Measurements from ENCODE around the gene ATG2A. TPM values are rescaled to one million over a fixed set of nuclear protein-coding genes. Genes with fewer than 3 reads are reported as not detected.

Gene ATG2A
- total RNA-seq, 1 experiment from 2014 or later: 28.8 TPM

DNA sequence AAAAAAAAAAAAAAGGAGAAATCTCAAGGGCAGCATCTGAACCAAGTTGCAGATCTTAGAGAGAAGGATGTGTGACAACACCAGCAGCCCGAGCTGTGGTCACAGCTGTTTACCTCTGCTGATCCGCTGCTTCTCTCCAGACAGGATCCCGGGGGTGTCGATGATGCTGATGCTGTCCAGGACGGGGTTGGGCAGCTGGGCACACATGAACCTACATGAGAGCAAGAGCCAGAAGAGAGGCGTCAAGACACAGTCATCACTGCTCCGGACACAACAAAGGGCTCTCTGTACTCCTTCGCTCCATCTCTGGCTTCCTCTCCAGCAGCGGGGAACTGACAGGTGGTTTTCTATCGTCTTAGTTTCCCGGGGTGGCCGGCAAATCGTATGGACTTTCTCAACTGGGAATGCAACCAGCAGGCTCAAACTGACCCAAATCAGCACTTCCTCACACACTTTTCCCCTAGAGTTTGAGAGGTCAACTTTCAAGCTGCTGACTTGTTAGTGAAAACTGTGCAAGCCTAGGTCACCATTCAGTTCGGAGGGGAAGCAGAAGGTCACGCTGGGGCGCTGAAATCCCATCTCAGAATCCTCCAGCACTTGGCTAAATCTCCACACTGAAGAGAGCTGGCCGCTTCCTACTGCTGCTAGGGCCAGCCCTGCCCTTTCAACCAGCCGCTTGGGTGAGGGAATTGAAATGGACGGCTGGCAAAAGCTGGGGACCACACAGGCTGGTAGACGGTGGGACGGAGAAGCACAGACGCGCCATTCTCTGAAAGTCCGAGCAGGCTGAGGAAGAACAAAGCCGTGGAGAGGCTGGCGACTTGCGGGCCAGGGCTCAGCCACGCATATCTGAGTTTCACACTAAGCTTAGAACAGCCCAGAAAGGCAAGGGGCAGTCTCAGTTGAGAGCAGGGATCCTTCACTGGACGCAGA, 42.4 kb downstream of the ATG2A start:
- TF ChIP-seq SIN3A (IDR thresholded peaks at IDR 0.05; ENCODE audit: borderline replicate concordance, insufficient read depth, low read depth, low read length) (no peak), POLR2AphosphoS5 (IDR thresholded peaks at IDR 0.05; ENCODE audit: low read depth, low read length) (no peak), TCF7L2 (IDR thresholded peaks at IDR 0.05; ENCODE audit: low read depth, low read length) (no peak)
- TF ChIP-seq, protein P1, sequence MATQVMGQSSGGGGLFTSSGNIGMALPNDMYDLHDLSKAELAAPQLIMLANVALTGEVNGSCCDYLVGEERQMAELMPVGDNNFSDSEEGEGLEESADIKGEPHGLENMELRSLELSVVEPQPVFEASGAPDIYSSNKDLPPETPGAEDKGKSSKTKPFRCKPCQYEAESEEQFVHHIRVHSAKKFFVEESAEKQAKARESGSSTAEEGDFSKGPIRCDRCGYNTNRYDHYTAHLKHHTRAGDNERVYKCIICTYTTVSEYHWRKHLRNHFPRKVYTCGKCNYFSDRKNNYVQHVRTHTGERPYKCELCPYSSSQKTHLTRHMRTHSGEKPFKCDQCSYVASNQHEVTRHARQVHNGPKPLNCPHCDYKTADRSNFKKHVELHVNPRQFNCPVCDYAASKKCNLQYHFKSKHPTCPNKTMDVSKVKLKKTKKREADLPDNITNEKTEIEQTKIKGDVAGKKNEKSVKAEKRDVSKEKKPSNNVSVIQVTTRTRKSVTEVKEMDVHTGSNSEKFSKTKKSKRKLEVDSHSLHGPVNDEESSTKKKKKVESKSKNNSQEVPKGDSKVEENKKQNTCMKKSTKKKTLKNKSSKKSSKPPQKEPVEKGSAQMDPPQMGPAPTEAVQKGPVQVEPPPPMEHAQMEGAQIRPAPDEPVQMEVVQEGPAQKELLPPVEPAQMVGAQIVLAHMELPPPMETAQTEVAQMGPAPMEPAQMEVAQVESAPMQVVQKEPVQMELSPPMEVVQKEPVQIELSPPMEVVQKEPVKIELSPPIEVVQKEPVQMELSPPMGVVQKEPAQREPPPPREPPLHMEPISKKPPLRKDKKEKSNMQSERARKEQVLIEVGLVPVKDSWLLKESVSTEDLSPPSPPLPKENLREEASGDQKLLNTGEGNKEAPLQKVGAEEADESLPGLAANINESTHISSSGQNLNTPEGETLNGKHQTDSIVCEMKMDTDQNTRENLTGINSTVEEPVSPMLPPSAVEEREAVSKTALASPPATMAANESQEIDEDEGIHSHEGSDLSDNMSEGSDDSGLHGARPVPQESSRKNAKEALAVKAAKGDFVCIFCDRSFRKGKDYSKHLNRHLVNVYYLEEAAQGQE (IDR thresholded peaks at IDR 0.05; ENCODE audit: insufficient read depth in 1 of 2, low read depth in 2 of 2, low read length in 1 of 2): no peak
- TF ChIP-seq, protein P2, sequence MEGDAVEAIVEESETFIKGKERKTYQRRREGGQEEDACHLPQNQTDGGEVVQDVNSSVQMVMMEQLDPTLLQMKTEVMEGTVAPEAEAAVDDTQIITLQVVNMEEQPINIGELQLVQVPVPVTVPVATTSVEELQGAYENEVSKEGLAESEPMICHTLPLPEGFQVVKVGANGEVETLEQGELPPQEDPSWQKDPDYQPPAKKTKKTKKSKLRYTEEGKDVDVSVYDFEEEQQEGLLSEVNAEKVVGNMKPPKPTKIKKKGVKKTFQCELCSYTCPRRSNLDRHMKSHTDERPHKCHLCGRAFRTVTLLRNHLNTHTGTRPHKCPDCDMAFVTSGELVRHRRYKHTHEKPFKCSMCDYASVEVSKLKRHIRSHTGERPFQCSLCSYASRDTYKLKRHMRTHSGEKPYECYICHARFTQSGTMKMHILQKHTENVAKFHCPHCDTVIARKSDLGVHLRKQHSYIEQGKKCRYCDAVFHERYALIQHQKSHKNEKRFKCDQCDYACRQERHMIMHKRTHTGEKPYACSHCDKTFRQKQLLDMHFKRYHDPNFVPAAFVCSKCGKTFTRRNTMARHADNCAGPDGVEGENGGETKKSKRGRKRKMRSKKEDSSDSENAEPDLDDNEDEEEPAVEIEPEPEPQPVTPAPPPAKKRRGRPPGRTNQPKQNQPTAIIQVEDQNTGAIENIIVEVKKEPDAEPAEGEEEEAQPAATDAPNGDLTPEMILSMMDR (IDR thresholded peaks at IDR 0.05): no peak
- Histone ChIP-seq H3K27ac (ENCODE audit: low read length) (peak overlapping the region; percentile 89), H3K9me3 (ENCODE audit: control insufficient read depth, insufficient read depth, low read depth, low read length) (no peaks in the 10 kb centered on the region), H3K36me3 (ENCODE audit: control insufficient read depth, insufficient read depth, low read length) (peaks cover 9% of the 10 kb centered on the region), H3K4me3 (ENCODE audit: low read depth in 2 of 2, low read length in 2 of 2) (peak overlapping the region; percentile 88 to 99), H3K4me1 (ENCODE audit: control insufficient read depth, insufficient read depth, low read length) (peaks cover 59% of the 10 kb centered on the region), H3K27me3 (ENCODE audit: control insufficient read depth, insufficient read depth, low read length) (no peaks in the 10 kb centered on the region)
- DNase-seq (ENCODE audit: low read depth, low spot score) (no peak), ATAC-seq (no peak)
- ChIA-PET POLR2A (interaction anchor here (0.6 kb wide), 2 partner anchors 18 to 92 kb away, joined by 6 to 7 read pairs; no protein-coding TSS in a partner anchor), CTCF (interaction anchor here (0.6 to 0.7 kb wide), 3 partner anchors 11 to 75 kb away, joined by 3 to 8 read pairs (median 5); no protein-coding TSS in a partner anchor)
- BruUV-seq (replicated peaks): no TSS peak
- in situ Hi-C loops (cut with HindIII; ENCODE audit: low pct_unique_long_range_greater_than_20kb, low sequenced_read_pairs): no loop called here
- intact Hi-C loops (cut with micrococcal nuclease; ENCODE audit: unreplicated experiment): no loop called here

DNA sequence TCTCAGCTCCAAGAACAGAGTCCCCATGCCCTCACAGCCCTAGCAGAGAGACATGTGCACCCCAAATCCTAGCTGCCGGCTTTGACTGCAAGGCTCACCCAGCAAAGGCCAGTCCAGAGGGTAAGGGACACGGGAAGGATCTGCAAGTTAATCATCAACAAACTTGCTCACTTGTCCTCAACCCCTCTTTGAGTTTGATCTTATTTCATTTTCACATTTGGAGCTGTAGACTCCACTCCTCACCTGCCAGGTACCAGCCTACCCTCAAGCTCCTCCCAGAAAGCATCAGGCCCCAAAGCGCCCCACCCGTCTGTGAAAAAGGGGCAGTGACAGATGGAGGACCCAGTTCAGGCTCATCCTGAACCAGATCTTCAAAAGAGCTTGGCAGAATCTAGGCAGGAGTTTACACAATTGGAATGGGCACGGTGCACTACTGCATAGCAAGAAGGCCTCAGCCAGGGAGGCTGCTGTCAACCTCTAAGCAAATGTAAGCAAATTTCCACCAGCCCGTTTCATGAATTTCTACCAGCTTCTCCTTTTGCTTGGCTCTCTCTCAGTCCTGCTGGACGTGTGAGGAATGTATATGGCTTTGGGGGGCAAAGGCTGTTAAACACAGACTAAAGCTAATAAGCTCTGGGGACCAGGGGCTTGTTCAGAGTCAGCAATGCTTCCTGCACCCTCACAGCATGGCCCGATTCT, 44.1 kb downstream of the ATG2A start:
- Histone ChIP-seq H3K36me3 (ENCODE audit: control insufficient read depth, insufficient read depth, low read length) (peaks cover 9% of the 10 kb centered on the region), H3K4me3 (ENCODE audit: low read depth in 2 of 2, low read length in 2 of 2) (no peak overlapping the region), H3K9me3 (ENCODE audit: control insufficient read depth, insufficient read depth, low read depth, low read length) (no peaks in the 10 kb centered on the region), H3K27me3 (ENCODE audit: control insufficient read depth, insufficient read depth, low read length) (no peaks in the 10 kb centered on the region), H3K27ac (ENCODE audit: low read length) (peak overlapping the region; percentile 60), H3K4me1 (ENCODE audit: control insufficient read depth, insufficient read depth, low read length) (peaks cover 70% of the 10 kb centered on the region)
- in situ Hi-C loops (cut with HindIII; ENCODE audit: low pct_unique_long_range_greater_than_20kb, low sequenced_read_pairs) (no loop called here), intact Hi-C loops (cut with micrococcal nuclease; ENCODE audit: unreplicated experiment) (no loop called here)
- TF ChIP-seq, protein P1 (IDR thresholded peaks at IDR 0.05; ENCODE audit: insufficient read depth in 1 of 2, low read depth in 2 of 2, low read length in 1 of 2): no peak
- TF ChIP-seq POLR2AphosphoS5 (IDR thresholded peaks at IDR 0.05; ENCODE audit: low read depth, low read length): no peak
- no TSS peak for BruUV-seq (replicated peaks)
- ChIA-PET CTCF (interaction anchor here (0.6 kb wide), 1 partner anchor 455 kb away, joined by 3 read pairs; no protein-coding TSS in a partner anchor), POLR2A (interaction anchor here (0.6 kb wide), 1 partner anchor 152 kb away, joined by 3 read pairs; no protein-coding TSS in a partner anchor)
- ATAC-seq (no peak), DNase-seq (ENCODE audit: low read depth, low spot score) (no peak)

Measured in Panc1 (cell line).